Central memory CD8-positive, alpha-beta T cell (primary cell): ENCODE measurements around the gene MAML2.
A peak's percentile ranks its signal among the peaks of the same experiment; 100 is the strongest.

ENCODE experiments used
- ATAC-seq: fragments of 150-1000 bp; cut with Tn5 transposase; replicated peaks from 2 replicates; pipeline ENCODE4 v1.10.0; 2022; ENCODE audit warnings: mild to moderate bottlenecking, moderate FRiP score, moderate number of reproducible peaks; ENCODE audit not compliant: poor library complexity, severe bottlenecking; ENCODE audit errors: extremely low read depth
- DNase-seq, 2 donors: peaks; one replicate each; pipeline ENCODE4 v3.0.0; 2021; ENCODE audit warnings: low spot score in 2 of 2
- H3K27ac Mint-ChIP-seq: one replicate; pipeline ENCODE4 v1.8.0; 2022; ENCODE audit warnings: low read depth, mild to moderate bottlenecking, moderate library complexity, mixed read lengths
- H3K27me3 Mint-ChIP-seq: one replicate; pipeline ENCODE4 v1.8.0; 2022; ENCODE audit warnings: mixed read lengths
- H3K36me3 Mint-ChIP-seq: one replicate; pipeline ENCODE4 v1.8.0; 2022; ENCODE audit warnings: mild to moderate bottlenecking, moderate library complexity, mixed read lengths; ENCODE audit not compliant: insufficient read depth
- H3K4me1 Mint-ChIP-seq: one replicate; pipeline ENCODE4 v1.8.0; 2022; ENCODE audit warnings: mixed read lengths
- H3K4me3 Mint-ChIP-seq: one replicate; pipeline ENCODE4 v1.8.0; 2022; ENCODE audit warnings: mild to moderate bottlenecking, moderate library complexity, mixed read lengths
- H3K9me3 Mint-ChIP-seq: one replicate; pipeline ENCODE4 v1.8.0; 2022; ENCODE audit warnings: mixed read lengths

Gene MAML2

DNA sequence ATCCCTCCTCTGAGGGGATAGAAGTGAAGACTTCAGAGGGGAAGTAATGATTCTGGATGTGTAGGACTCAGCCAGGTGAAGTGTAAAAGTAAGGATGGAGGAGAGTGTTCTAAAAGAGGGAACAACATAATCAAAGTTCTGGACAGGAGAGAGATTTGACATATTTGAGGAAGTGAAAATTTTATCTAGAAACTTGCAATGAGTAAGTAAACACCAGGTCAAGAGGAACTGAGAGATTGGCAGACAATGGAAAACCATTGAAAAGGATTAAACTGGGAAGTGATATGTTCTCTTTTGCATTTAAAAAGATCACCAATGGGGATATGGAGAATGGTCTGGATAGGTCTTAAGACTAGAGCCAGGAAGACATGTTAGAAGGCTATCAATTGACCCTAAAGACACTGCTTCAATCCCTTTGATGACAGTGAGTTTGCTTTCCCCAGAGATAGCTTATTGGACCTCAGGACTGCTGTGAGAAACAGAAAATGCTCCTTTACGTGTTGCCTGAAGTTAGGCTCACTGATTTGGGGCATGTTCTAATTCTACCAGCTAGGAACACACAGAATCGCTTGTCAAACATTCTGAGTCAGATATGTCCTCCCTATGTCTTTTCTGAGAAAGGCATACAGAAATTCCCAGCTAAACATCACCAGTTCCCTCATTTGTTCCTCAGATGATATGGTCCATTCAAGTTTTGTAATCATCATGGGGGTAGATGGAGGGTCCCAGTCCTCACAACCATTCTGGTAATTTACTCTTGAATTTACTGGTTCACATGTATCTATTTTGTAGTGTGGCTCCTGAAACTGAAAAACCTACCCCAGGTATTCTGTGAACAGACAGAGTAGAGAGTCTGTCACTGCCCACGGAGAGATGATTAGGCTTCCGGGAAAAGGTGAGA is 144.9 kb downstream of the MAML2 start:
- ATAC-seq (no peak), DNase-seq (no peak)
- Mint-ChIP-seq H3K9me3 (no peaks in the 10 kb centered on the region), H3K36me3 (peaks cover 10% of the 10 kb centered on the region), H3K4me3 (peak overlapping the region; percentile 36), H3K27me3 (no peaks in the 10 kb centered on the region), H3K27ac (peak overlapping the region; percentile 93), H3K4me1 (peaks cover 46% of the 10 kb centered on the region)

DNA sequence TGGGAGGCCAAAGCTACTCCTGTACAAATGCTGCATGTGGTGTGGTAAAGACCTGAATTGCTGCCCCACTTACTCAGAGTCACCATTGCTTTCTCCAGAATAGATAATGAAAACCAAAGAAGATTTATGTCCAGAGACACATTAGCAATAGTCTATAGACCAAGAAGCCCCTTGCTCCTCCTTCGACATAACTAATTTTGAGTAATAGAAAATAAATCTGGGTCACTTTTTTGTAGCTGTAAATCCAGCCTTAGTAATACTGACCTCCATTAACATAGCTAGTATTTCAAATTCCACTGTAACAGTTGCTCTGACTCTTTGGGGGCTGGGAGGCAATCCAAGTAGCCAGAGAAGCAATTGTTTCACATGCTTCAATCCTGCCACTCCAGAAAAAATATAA is 145.9 kb downstream of the MAML2 start:
- Mint-ChIP-seq H3K27ac (peak overlapping the region; percentile 70), H3K4me1 (peaks cover 46% of the 10 kb centered on the region), H3K9me3 (no peaks in the 10 kb centered on the region), H3K27me3 (no peaks in the 10 kb centered on the region), H3K36me3 (peaks cover 10% of the 10 kb centered on the region), H3K4me3 (no peak overlapping the region)
- DNase-seq (no peak), ATAC-seq (no peak)

DNA sequence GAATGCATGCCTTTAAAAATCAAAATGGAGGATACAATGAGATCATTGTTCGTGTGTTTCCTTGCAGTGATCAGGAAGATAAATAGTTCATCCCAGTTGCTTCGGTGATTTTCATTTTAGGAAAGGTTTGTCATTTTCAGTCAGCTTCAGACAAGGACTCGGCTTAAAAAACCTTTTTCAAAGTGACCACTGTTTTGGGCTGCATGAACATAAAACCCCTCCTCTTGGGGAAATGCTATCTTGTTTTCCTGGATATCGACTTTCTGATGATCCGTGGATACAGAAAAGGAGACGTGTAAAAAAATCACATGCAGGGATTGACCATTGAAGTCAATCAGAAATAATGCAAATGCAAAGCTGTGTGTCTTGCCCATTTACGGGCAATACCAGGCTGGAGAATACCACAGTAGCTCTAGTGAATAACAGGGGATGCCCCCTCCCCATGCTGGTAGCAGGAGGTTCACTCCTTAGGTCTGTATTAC is 146.8 kb downstream of the MAML2 start:
- Mint-ChIP-seq H3K4me3 (no peak overlapping the region), H3K27ac (peak overlapping the region; percentile 70), H3K9me3 (no peaks in the 10 kb centered on the region), H3K36me3 (peaks cover 10% of the 10 kb centered on the region), H3K4me1 (peaks cover 46% of the 10 kb centered on the region), H3K27me3 (no peaks in the 10 kb centered on the region)
- DNase-seq = no peak
- no peak for ATAC-seq

DNA sequence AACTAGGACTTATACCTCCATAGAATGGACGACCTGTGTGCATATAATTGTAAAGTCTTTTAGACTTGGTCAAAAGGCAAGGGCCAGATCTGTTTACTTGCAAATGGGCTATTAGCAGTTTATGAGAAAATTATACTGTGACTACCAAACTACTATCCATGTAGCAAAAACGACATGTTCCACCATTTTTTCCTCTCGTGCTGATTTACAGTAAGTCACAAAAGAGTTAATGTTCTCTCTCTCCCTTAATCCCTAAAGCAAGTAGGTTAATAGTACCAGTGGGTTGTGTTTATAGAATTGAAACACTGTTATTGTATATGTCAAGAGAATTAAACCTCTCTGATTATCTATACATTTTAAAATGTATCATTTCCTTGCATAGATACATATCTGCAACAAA is 147.3 kb downstream of the MAML2 start:
- ATAC-seq (no peak), DNase-seq (no peak)
- Mint-ChIP-seq H3K27ac (peak overlapping the region; percentile 66), H3K27me3 (no peaks in the 10 kb centered on the region), H3K4me3 (no peak overlapping the region), H3K36me3 (peaks cover 8% of the 10 kb centered on the region), H3K9me3 (no peaks in the 10 kb centered on the region), H3K4me1 (peaks cover 51% of the 10 kb centered on the region)

DNA sequence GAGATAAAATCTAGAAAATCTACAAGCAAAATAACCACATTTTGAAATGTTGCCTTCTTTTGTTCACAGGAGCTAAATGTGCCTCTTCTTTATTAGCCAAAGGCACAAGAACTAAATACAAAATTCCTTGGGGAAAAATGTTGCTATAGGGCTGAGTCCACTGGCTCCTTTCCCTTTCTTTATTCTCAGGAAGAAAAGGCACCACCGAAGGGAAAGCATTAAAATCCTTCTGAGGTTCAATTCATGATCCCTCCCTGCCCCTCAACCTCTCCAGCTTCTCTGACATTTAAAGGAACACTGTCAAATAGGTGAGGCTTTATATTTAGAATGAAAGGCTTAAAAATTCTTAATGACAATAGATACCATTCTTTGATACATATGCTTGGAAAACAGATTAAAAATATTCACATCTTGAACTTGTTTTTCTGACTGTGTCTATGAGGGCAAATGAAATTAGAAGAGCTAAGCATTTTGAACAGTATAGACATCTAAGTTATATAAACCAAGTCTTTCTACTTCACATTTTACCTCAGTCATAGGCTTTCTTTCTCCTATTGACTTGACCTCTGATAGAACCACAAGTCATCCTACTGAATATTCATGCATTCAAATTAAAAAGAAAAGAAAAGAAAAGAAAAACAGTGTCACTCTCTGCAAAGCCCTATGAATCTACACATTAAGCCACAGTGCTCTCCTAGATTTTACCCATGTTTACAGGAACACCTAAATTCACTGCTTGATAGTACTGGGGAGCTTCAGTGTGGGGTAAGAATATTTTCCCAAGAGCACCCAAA is 148.2 kb downstream of the MAML2 start:
- no peak overlapping the region for H3K4me3 Mint-ChIP-seq
- ATAC-seq (no peak), DNase-seq (no peak)
- H3K4me1 Mint-ChIP-seq = peaks cover 58% of the 10 kb centered on the region
- peak overlapping the region; percentile 66 for H3K27ac Mint-ChIP-seq
- H3K36me3 Mint-ChIP-seq = peaks cover 8% of the 10 kb centered on the region
- no peaks in the 10 kb centered on the region for H3K27me3 Mint-ChIP-seq
- H3K9me3 Mint-ChIP-seq = no peaks in the 10 kb centered on the region

DNA sequence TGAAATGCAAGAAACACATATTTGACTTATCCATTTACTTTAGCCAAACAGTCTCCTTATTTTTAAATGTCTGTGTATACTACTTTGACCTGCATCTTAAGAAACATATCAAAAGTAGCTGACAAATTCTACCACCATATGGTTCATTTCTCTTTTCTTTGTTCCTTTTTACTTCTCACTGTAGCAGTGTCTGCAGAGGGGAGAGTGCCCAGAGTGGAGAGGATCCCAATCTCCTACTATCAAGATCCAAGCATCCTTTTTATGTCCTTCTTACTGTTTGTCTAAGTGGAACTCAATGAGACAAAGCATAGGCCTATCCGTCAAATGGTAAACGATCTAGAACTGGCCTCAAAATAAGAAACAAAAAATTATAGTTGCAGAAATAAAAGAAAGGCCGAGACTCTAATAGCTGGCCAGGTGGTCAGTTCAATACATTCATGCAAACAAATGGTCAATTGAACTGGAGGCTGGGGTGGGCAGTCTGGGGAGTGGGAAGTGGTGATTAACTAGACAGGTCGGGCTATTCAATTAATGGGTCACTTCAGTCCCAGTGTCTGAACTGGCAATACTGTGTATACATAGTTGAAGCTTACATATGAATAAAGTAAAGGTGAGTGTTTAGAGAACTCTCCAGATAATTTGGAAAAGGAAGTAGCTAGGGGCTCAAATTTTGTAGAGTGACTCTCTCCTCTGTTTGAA is 149.1 kb downstream of the MAML2 start:
- H3K36me3 Mint-ChIP-seq = peaks cover 4% of the 10 kb centered on the region
- no peaks in the 10 kb centered on the region for H3K9me3 Mint-ChIP-seq
- H3K4me1 Mint-ChIP-seq = peaks cover 60% of the 10 kb centered on the region
- no peak overlapping the region for H3K4me3 Mint-ChIP-seq
- H3K27ac Mint-ChIP-seq = peak overlapping the region; percentile 51
- DNase-seq (no peak), ATAC-seq (no peak)
- no peaks in the 10 kb centered on the region for H3K27me3 Mint-ChIP-seq

DNA sequence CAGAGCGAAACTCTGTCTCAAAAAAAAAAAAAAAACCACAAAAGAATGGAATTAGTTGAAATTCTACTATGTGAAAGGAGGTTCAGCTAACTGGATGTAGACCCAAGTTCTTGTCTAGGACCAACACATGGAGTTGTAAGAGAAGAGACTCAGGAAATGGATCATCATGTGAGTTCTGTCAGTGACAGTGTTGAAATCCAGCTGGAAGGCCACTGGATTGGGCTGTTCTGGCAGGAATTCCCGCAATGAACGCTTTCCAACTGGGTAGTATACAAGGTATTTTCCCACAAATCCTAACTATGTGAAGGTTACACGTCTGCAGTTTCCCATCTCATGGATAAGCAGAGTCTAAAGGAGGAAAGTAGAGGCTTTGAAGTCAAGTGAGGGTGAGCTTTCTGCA is 151.2 kb downstream of the MAML2 start:
- H3K27ac Mint-ChIP-seq = no peak overlapping the region
- DNase-seq (no peak), ATAC-seq (no peak)
- H3K9me3 Mint-ChIP-seq = no peaks in the 10 kb centered on the region
- H3K4me3 Mint-ChIP-seq = no peak overlapping the region
- H3K27me3 Mint-ChIP-seq = no peaks in the 10 kb centered on the region
- no peaks in the 10 kb centered on the region for H3K36me3 Mint-ChIP-seq
- peaks cover 58% of the 10 kb centered on the region for H3K4me1 Mint-ChIP-seq

DNA sequence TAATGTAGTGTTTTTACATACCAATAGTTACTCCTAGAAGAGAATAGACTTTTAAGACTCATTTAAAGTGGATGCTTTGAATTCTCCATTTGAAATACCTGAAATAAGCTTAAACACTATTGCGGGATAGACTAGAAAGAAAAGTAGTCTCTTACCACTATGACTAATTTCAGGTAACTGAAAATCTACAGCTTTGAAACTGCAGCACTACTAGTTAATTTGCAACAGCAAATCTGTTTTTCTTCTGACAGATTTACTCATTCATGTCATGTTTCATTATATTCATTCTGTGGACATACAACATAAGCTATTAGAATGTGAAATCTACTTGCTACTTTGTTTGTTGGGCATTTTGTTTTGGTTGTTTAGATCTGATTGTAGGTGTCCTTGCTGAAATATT is 153.6 kb downstream of the MAML2 start:
- no peak for DNase-seq
- ATAC-seq = no peak
- Mint-ChIP-seq H3K36me3 (no peaks in the 10 kb centered on the region), H3K4me1 (peaks cover 49% of the 10 kb centered on the region), H3K27me3 (no peaks in the 10 kb centered on the region), H3K4me3 (no peak overlapping the region), H3K9me3 (no peaks in the 10 kb centered on the region), H3K27ac (no peak overlapping the region)

DNA sequence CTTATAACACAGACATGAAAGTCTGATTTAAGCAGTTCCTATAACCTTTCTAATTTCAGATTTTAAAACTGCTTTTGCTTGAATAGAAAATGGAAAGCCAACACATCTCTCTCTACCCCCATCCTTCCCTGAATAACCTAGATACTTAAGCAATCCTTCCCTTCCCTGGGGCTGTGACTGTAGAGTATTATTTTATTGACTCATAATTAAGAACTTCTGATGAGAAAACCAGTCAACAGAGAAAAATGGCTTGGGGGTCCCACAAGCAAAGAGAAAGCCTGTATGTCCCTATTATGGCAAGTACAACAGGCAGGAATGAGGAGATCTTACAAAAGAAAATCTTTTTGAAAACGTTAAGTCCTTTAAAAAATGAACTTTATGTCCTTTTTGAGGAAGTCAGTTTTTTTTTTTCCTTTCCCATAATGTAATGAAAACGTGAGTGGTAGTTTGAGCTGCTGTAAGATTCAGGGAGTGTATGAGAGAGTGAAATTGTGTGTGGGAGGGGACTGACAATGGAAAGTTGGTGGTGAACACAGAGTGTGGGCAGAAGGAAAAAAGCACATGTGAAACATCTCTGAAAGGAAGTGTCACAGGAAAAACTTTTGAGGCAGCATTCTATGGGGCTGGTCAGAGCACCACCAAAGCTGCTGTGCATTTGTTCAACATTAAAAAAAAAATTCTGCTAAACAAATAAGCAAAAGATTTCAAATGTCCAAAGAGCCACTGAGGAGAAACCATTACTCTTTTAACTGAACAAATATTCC is 154.6 kb downstream of the MAML2 start:
- no peaks in the 10 kb centered on the region for H3K36me3 Mint-ChIP-seq
- H3K4me3 Mint-ChIP-seq = peak overlapping the region; percentile 2
- no peaks in the 10 kb centered on the region for H3K27me3 Mint-ChIP-seq
- no peak for DNase-seq
- no peak for ATAC-seq
- peak overlapping the region; percentile 59 for H3K27ac Mint-ChIP-seq
- H3K9me3 Mint-ChIP-seq = no peaks in the 10 kb centered on the region
- H3K4me1 Mint-ChIP-seq = peaks cover 40% of the 10 kb centered on the region

DNA sequence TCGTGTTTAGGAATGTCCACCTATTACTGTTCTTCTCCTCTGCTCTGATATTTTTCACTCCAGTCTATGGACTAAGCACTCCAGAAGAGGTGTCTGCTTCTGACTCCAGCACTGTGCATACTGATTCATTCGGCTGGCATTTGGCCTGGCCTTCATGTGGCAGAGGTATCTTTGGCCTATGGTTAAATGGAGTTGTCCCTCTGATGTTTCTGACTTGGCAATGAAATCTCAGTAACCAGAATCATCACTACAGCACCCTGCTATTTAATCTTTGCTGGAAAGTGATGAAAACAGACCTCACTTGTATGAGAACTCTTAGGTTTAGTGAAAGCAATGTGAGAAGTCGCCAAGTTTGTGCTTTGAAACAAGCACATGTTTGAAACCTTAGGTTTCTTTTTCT is 155.2 kb downstream of the MAML2 start:
- Mint-ChIP-seq H3K36me3 (no peaks in the 10 kb centered on the region), H3K9me3 (no peaks in the 10 kb centered on the region), H3K4me3 (no peak overlapping the region), H3K4me1 (peaks cover 40% of the 10 kb centered on the region), H3K27me3 (no peaks in the 10 kb centered on the region), H3K27ac (peak overlapping the region; percentile 59)
- ATAC-seq (no peak), DNase-seq (no peak)

DNA sequence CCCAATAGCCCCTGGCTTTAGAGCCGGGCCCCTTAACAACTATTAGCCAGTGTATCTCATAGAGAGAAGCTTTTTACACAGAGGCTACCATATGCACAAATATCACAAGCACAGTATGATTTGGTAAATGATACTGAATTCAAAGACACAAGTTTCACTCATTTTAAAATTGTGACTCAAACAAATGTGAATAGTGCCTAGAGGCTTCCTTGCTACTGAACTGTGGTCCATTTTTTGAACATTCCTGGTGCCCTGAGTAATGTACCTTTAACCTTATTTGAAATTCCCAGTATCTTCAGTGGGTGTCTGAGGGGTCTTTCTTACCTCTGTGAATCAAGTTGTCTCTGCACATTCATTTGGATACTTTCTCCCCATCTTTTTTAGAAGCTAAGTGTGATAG is 156.2 kb downstream of the MAML2 start:
- Mint-ChIP-seq H3K9me3 (no peaks in the 10 kb centered on the region), H3K36me3 (no peaks in the 10 kb centered on the region), H3K27me3 (no peaks in the 10 kb centered on the region), H3K4me1 (peaks cover 40% of the 10 kb centered on the region), H3K27ac (no peak overlapping the region), H3K4me3 (no peak overlapping the region)
- DNase-seq (no peak), ATAC-seq (no peak)

DNA sequence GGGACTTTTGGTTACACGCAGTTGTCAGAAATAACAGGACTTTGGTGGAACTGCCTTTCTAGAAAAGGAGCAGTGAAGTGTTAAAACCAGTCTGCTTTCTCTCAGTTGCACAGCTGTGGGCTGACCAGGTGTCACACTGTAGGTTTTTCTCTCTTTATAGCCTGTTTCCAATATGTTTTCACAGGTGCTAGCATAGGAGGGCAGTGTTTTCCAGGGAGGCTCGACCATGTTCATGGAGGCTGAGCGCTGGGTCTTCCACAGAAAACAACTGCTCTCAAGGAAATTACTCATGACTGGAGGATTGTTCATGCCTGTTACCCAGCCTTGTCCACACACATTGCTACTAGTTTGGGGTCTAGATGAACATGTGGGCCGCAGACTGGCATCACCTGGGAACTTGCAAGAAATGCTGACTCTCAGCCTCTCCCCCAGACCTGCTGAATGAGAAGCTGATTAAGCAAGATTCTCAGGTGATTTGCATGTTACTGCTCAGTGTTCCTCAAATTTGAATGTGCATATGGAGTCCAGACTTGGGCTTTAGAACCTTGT is 157.7 kb downstream of the MAML2 start:
- DNase-seq (no peak), ATAC-seq (no peak)
- Mint-ChIP-seq H3K27me3 (no peaks in the 10 kb centered on the region), H3K9me3 (no peaks in the 10 kb centered on the region), H3K4me3 (no peak overlapping the region), H3K4me1 (peaks cover 37% of the 10 kb centered on the region), H3K36me3 (no peaks in the 10 kb centered on the region), H3K27ac (no peak overlapping the region)
